Measurements from ENCODE around the gene MCOLN1.

DNA sequence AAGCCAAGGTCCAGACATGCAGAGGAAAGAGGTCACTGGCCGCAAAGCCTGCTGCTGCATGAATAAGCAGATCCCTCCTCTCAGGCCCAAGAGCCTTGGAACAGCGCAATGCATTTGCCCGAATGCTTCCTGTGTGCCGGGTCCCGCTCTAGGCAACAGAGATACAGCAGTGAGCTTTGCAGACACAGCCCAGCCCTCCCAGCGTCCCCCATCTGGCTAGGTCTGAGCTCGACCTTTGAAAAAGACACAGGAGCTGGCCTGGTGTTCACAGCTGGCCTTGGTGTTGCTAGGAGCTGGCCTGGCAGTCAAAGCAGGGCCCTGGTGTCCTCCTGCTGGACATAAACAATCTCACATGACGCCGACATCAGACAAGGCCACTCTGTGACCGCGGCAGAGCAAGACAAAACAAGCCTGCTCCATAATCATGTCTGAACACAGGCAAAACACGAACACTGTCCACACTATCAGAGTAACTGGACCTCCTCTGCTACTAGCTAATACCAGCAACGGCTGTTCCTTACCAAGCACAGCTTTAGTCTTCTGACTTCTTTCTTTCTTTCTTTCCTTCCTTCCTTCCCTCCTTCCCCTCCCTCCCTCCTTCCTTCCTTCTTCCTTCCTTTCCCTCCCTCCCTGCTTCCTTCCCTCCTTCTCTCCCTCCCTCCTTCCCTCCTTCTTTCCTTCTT, 27.9 kb upstream of the MCOLN1 start:
- TF ChIP-seq, protein P1, sequence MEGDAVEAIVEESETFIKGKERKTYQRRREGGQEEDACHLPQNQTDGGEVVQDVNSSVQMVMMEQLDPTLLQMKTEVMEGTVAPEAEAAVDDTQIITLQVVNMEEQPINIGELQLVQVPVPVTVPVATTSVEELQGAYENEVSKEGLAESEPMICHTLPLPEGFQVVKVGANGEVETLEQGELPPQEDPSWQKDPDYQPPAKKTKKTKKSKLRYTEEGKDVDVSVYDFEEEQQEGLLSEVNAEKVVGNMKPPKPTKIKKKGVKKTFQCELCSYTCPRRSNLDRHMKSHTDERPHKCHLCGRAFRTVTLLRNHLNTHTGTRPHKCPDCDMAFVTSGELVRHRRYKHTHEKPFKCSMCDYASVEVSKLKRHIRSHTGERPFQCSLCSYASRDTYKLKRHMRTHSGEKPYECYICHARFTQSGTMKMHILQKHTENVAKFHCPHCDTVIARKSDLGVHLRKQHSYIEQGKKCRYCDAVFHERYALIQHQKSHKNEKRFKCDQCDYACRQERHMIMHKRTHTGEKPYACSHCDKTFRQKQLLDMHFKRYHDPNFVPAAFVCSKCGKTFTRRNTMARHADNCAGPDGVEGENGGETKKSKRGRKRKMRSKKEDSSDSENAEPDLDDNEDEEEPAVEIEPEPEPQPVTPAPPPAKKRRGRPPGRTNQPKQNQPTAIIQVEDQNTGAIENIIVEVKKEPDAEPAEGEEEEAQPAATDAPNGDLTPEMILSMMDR (IDR thresholded peaks at IDR 0.05) = no peak
- TF ChIP-seq EP300 (IDR thresholded peaks at IDR 0.05) (no peak), POLR2A (IDR thresholded peaks at IDR 0.05) (no peak)

All from ovary (tissue), 3 donors.